HCT116 (cell line): ENCODE data around the gene SYNDIG1. TPM values are rescaled to one million over a fixed set of nuclear protein-coding genes. Genes with fewer than 3 reads are reported as not detected.

Source experiments
- ATAC-seq: fragments of 200-7000 bp; cut with Tn5 transposase; 2 replicates; pipeline ENCODE4 v1.9.1; 2020; ENCODE audit warnings: mild to moderate bottlenecking, moderate library complexity
- BruUV-seq: library from RNA; stranded (reverse); fragments of 400-500 nt; replicated peaks from 2 replicates; lab custom pipeline; 2021; lab: Mats Ljungman, UMichigan
- CTCF ChIA-PET: fragments of 300-600 bp; sonication (Branson Sonifier 250); formaldehyde crosslinking; loops from one replicate; lab custom pipeline; 2021; ENCODE audit warnings: antibody characterized with exemption; lab: Charles Lee
- POLR2A ChIA-PET: fragments of 300-600, 350-600 bp; sonication (Branson Sonifier 250); formaldehyde crosslinking; loops from one replicate; lab custom pipeline; 2021; ENCODE audit warnings: antibody characterized with exemption; lab: Charles Lee
- RAD21 ChIA-PET, 2 experiments: fragments of 300-600 bp; sonication (Branson Sonifier 250); formaldehyde crosslinking; loops; one replicate each; lab custom pipeline; 2023; ENCODE audit warnings: low total read pairs in 2 of 2; ENCODE audit not compliant: uncharacterized antibody in 2 of 2, unreplicated experiment in 2 of 2, low non-redundant PET in 1 of 2; lab: Charles Lee
- DNase-seq: peaks from one replicate; pipeline ENCODE4 v3.0.0-alpha.2; 2010; ENCODE audit warnings: low read depth, low spot score
- H2AFZ ChIP-seq: fragments of 200-600 bp; shearing (Covaris generic), sonication (generic); 2 replicates; pipeline ENCODE4 v1.6.1; 2017; ENCODE audit warnings: low read depth, mixed run types, mixed read lengths, antibody characterized with exemption, low read length; ENCODE audit not compliant: poor library complexity, severe bottlenecking
- H3K27ac ChIP-seq: 2 replicates; pipeline ENCODE4 v1.5.1; 2012; ENCODE audit warnings: low read depth, low read length
- H3K27me3 ChIP-seq: fragments of 200-600 bp; sonication (generic); 2 replicates; pipeline ENCODE4 v1.6.1; 2016; ENCODE audit warnings: mixed run types, low read length, mixed read lengths; ENCODE audit not compliant: insufficient read depth
- H3K36me3 ChIP-seq, 2 experiments: fragments of 200-500 bp in 1 of 2; fragments of 200-600 bp in 1 of 2; sonication (Bioruptor generic) in 1 of 2; sonication (generic) in 1 of 2; 2 replicates each; pipeline versions ENCODE4 v1.5.1 to v1.6.1; 2014 to 2016; ENCODE audit warnings: low read length in 2 of 2, inconsistent platforms in 1 of 2, mixed read lengths in 1 of 2, mixed run types in 1 of 2; ENCODE audit not compliant: insufficient read depth in 2 of 2, control insufficient read depth in 1 of 2
- H3K4me1 ChIP-seq, 2 experiments: fragments of 200-600 bp in 1 of 2; sonication (generic) in 1 of 2; 2 replicates each; pipeline versions ENCODE4 v1.5.1 to v1.6.1; 2012 to 2017; ENCODE audit warnings: low read length in 2 of 2, inconsistent platforms in 1 of 2, mild to moderate bottlenecking in 1 of 2, mixed read lengths in 1 of 2, mixed run types in 1 of 2, moderate library complexity in 1 of 2; ENCODE audit not compliant: insufficient read depth in 2 of 2, control insufficient read depth in 1 of 2
- H3K4me2 ChIP-seq: fragments of 200-600 bp; sonication (generic); 2 replicates; pipeline ENCODE4 v1.6.1; 2017; ENCODE audit warnings: mixed run types, low read length, mixed read lengths
- H3K4me3 ChIP-seq, 2 experiments: fragments of 200-600 bp in 1 of 2; sonication (generic) in 1 of 2; replicated peaks in 1 of 2; 2 replicates each; pipeline ENCODE4 v1.5.1; 2011 to 2016; ENCODE audit warnings: low read length in 2 of 2, control low read depth in 1 of 2, low read depth in 1 of 2, mild to moderate bottlenecking in 1 of 2, mixed read lengths in 1 of 2, mixed run types in 1 of 2
- H3K79me2 ChIP-seq: fragments of 200-600 bp; sonication (generic); 2 replicates; pipeline ENCODE4 v1.6.1; 2017; ENCODE audit warnings: mild to moderate bottlenecking, mixed run types, low read length, moderate library complexity, mixed read lengths; ENCODE audit not compliant: insufficient read depth
- H3K9ac ChIP-seq: fragments of 200-600 bp; sonication (generic); 2 replicates; pipeline ENCODE4 v1.6.1; 2016; ENCODE audit warnings: low read length, mixed read lengths
- H3K9me2 ChIP-seq: fragments of 200-600 bp; sonication (generic), shearing (Covaris generic); 2 replicates; pipeline ENCODE4 v1.6.1; 2017; ENCODE audit warnings: mixed run types, mild to moderate bottlenecking, moderate library complexity; ENCODE audit not compliant: insufficient read depth
- H3K9me3 ChIP-seq, 2 experiments: fragments of 200-500 bp in 1 of 2; fragments of 200-600 bp in 1 of 2; sonication (Bioruptor generic) in 1 of 2; sonication (generic) in 1 of 2; 2 replicates each; pipeline ENCODE4 v1.6.1; 2014 to 2017; ENCODE audit warnings: low read length in 2 of 2, mixed read lengths in 2 of 2, inconsistent platforms in 1 of 2, low read depth in 1 of 2, mild to moderate bottlenecking in 1 of 2, mixed run types in 1 of 2, moderate library complexity in 1 of 2; ENCODE audit not compliant: control insufficient read depth in 1 of 2, insufficient read depth in 1 of 2
- H4K20me1 ChIP-seq: fragments of 200-600 bp; sonication (generic), shearing (Covaris generic); 2 replicates; pipeline ENCODE4 v1.6.1; 2017; ENCODE audit warnings: mixed run types, mild to moderate bottlenecking, moderate library complexity; ENCODE audit not compliant: insufficient read depth
- CEBPB ChIP-seq: IDR thresholded peaks from 2 replicates; pipeline ENCODE4 v1.6.1; 2012; ENCODE audit warnings: low read depth
- EZH2 ChIP-seq: fragments of 200-600 bp; sonication (generic); IDR thresholded peaks from 2 replicates; pipeline ENCODE4 v1.6.1; 2017; ENCODE audit warnings: antibody characterized with exemption, mixed run types
- MAX ChIP-seq: IDR thresholded peaks from 2 replicates; pipeline ENCODE4 v1.6.1; 2012
- REST ChIP-seq: IDR thresholded peaks from 2 replicates; pipeline ENCODE4 v1.6.1; 2012; ENCODE audit warnings: low read depth
- TCF7L2 ChIP-seq: IDR thresholded peaks from 2 replicates; pipeline ENCODE4 v1.7.0; 2011; ENCODE audit warnings: borderline replicate concordance, inconsistent platforms; ENCODE audit not compliant: insufficient read depth, insufficient read length; ENCODE audit errors: extremely low read depth
- ZFX ChIP-seq: fragments of 450-650 bp; IDR thresholded peaks from 2 replicates; pipeline ENCODE4 v1.6.1; 2017
- ZNF274 ChIP-seq: fragments of 200-500 bp; sonication (Bioruptor generic); IDR thresholded peaks from 2 replicates; pipeline ENCODE4 v1.6.1; 2014; ENCODE audit warnings: mild to moderate bottlenecking, low read depth, low read length, inconsistent platforms
- intact Hi-C: fragments of 100-400 bp; cut with micrococcal nuclease; formaldehyde crosslinking; loops from 2 replicates; pipeline ENCODE4 v1.10.0; 2022
- total RNA-seq: library from RNA; stranded (reverse); gene quantifications from one replicate; pipeline ENCODE4 v1.2.1, GENCODE V29; 2021; ENCODE audit not compliant: unreplicated experiment

SYNDIG1 gene
- total RNA-seq, 1 experiment from 2014 or later = not detected

- TF ChIP-seq CEBPB (no peak), EZH2 (no peak), TCF7L2 (no peak), MAX (no peak), REST (no peak), ZNF274 (no peak), ZFX (no peak)
- Histone ChIP-seq H3K4me2 (no peak overlapping the region), H2AFZ (no peak overlapping the region), H3K4me3 (no peak overlapping the region), H3K9me2 (no peaks in the 10 kb centered on the region), H3K79me2 (no peaks in the 10 kb centered on the region), H3K36me3 (no peaks in the 10 kb centered on the region), H3K9me3 (no peaks in the 10 kb centered on the region), H3K9ac (no peak overlapping the region), H4K20me1 (no peaks in the 10 kb centered on the region), H3K4me1 (no peaks in the 10 kb centered on the region), H3K27me3 (peaks cover 26% of the 10 kb centered on the region), H3K27ac (no peak overlapping the region)
- ChIA-PET CTCF (no interaction called here), POLR2A (no interaction called here), RAD21 (no interaction called here)
- no peak for ATAC-seq
- DNase-seq = no peak
- no TSS peak for BruUV-seq
- intact Hi-C loops = no loop called here
Observed at GRCh38 chr20:24585796-24586522, 116.5 kb downstream of the SYNDIG1 start.
